HG03066 (cell line): ENCODE measurements around the gene SLC6A6.

Experiments
- ATAC-seq: cut with Tn5 transposase; IDR thresholded peaks from one replicate; pipeline ENCODE4 v1.9.1; 2021; ENCODE audit warnings: low read depth; ENCODE audit not compliant: unreplicated experiment

The SLC6A6 gene

GRCh38 chr3:14415501-14415900 lies 13.1 kb downstream of the SLC6A6 start:
- ATAC-seq = no peak

- no peak for ATAC-seq
These were observed 14.0 kb downstream of the SLC6A6 start for GRCh38 chr3:14416453-14416852.

GRCh38 chr3:14418296-14419250 lies 16.2 kb downstream of the SLC6A6 start:
- no peak for ATAC-seq

GRCh38 chr3:14422016-14422963 lies 19.9 kb downstream of the SLC6A6 start:
- ATAC-seq = no peak

- ATAC-seq = no peak
These were observed 20.9 kb downstream of the SLC6A6 start for GRCh38 chr3:14423197-14423743.

- ATAC-seq = no peak
These were observed 21.6 kb downstream of the SLC6A6 start for GRCh38 chr3:14423963-14424362.

GRCh38 chr3:14424711-14425580 lies 22.5 kb downstream of the SLC6A6 start:
- no peak for ATAC-seq

DNA sequence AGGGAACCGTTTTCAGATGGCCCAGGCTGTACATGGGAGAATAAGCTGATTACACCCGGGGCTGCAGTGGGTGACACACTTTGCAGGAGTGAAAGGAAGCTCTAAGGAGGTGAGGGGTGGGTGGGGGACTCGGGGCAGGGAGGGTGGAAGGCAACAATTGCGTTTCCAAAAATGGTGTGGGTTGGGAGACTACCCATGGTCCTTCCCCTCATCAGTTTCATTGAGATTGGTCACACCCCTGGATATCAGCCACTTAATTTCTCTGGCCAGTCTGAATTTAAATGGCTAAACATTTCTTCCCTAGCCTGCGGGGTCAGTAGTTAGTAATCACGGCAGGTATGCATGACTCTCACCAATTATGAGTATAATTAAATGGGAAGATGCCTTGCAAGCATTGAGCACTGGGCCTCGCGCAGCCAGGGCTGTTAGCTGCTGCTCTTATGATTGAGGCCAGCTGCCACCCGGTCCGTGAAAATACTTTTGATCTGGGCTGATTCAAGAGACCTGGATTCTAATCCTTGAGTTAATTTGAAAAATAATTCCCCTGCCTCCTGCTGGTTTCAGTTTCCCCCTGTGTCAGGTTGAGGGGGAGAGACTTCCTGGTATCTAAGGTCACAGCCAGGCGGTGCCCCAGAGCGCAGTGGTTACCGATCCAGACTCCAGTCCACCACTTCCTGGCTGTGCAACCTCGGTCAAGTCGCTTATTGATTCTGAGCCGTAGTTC lies 23.3 kb downstream of the SLC6A6 start:
- peak; percentile 45 for ATAC-seq

DNA sequence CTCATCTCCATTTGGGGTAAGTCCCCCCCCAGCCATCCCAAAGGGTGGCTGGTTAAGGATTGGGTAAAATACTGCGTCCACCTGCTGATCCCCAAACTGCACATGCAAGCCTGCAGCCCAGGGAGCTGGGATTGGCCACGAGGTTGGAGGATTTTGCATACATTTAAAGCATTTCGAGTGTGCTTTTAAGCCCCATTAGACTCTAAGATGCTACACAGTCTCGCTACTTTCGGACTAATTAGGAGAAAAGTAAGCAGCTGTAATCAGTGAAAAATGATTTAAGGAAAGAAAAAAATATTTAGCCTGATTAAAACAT lies 23.9 kb downstream of the SLC6A6 start:
- ATAC-seq = no peak

DNA sequence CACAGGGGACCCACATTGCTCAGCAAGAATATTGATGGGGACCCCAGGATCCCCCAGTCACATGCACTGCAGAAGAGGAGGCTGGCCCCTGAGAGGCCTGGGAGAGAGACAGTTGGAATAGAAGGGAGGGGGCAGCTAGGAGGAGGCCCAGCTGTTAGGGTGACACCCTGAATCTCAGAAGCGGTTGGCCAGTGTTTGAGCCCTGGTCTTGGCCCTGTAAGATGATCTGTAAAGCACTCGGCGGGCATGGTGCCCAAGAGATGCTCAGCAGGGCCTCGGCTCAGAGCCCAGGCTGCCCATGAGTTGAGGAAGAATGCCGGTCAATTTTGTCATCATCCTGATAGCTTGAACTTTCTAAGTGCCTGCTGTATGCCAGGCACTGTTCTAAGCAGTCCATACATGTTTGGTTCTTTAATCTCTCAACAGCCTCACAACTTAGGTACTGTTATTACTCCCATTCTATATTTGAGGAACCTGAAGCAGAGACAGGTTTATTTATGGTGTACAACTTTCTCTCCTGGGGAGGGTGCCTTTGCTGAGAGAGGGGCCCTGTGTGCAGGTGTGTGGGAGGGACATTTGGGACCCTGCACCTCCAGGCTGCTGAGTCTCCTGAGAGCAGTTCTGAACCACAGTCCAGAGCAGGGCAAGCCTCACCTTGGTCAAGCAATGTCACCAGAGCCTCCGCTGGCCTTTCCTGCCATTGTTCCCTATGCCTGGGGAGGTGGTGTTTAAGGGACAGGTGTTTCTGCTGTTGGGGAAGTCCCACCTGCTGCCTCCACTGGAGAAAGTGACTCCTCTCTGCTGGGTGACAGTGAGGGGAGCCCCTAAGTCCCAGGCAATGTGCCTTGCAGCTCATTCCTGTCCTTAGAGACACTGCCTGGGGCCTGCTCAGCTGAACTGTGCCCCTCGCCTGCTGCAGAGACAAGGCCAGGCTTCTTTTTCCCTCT lies 26.0 kb downstream of the SLC6A6 start:
- ATAC-seq = no peak

DNA sequence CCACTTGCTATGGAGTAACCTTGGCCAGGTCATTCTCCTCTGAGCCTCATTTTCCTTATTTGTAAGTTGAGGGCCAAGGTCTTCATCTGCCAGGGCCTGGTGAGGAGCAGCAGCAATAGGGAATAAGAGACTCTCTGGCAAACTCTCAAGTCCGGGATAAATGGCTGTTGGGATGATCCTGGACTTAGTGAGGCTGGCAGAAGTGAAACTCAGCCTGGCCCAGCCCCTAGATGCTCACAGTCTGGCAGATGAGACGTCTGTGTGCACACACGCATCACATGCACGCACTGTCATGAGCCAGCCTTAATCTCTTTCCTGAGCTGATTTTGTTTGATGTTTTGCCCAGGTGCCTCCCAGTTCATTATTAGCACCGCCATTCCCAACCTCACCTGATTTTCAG lies 26.8 kb downstream of the SLC6A6 start:
- ATAC-seq = no peak

GRCh38 chr3:14429640-14430039 lies 27.2 kb downstream of the SLC6A6 start:
- ATAC-seq = no peak

DNA sequence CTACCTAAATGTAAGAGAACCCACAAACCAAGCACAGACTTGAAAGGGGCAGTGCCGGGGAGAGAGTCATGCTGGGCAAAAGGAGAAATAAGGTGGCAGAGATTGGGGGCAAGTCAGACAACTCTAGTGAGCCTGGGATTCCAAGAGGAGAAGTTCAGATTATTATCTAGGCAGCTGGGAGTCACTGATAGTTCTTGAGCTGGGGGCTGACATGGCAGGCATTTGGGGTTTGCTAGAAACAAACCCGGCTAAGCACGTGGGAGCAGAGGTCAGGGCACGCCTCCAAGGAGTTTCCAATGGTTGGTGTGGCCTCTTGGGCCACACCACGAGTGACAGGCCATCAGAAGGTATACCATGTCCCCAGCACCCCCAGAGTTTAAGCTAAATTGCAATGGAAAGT lies 27.6 kb downstream of the SLC6A6 start:
- no peak for ATAC-seq

DNA sequence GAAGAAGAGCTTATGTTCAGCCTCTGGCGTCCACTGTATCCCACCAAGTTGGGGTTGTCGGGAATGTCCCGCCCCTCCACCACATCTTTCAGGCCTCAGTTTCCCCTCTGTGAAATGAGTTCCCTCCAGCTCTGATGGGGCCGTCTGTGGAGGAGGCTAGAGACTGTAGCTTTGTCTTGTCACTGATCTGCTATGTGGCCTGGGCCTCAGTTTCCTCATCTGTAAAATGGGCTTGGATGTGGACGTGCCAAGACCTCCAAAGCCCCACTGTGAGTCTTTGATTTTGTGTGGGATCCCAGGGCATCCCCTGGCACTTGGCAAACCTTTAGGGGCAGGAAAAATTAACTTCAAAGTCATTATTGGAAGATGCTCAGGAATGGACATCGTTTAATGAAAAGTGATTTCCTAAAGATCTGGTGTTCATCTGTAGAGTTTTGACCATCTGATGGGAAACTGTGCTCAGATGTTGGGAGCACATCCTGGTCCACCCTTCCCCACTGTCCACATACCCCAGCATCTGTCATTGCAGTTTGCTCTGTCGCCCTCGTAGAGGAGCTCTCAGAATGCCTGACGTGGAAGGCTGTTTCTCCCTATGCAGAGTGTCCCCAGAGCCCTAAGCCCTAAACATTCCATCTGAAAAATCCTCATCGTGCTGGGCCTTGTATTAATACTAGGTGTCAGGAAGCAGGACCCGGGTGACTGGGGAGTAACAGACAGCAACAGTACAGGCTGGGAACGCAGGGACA lies 28.5 kb downstream of the SLC6A6 start:
- no peak for ATAC-seq

GRCh38 chr3:14431452-14431916 lies 29.1 kb downstream of the SLC6A6 start:
- peak; percentile 32 for ATAC-seq

GRCh38 chr3:14431917-14432834 lies 29.8 kb downstream of the SLC6A6 start:
- peak; percentile 76 for ATAC-seq

DNA sequence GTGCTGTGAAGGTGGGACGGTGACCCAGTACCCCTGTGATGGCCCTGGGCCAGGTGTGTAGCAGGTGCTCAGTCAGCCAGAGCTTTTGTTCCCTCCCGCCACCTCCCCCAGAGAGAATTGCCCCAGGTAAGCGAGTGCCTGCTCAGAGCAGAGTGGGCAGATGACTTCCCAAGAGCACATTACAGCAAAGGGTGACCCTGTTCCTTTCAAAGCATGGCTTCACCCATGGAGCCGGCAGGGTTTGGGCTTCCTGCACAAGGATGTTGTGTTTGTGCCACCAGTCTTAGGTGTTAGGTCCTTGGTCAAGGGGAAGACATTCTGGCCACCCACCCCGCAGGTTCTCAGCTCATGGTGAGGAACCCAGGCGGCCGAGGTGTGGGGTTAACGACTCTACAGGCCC lies 30.7 kb downstream of the SLC6A6 start:
- ATAC-seq = no peak
